ENCODE measurements around the gene TFB2M.

Gene TFB2M

GRCh38 chr1:246512230-246512629 lies 53.8 kb downstream of the TFB2M start:
- no peak for DNase-seq

GRCh38 chr1:246511203-246511602 lies 54.9 kb downstream of the TFB2M start:
- DNase-seq: no peak

- DNase-seq: no peak
Observed at GRCh38 chr1:246510147-246511030, 55.7 kb downstream of the TFB2M start.

- no peak for DNase-seq
Observed at GRCh38 chr1:246508897-246509688, 57.0 kb downstream of the TFB2M start.

- DNase-seq: peak; percentile 77
Observed at GRCh38 chr1:246506674-246507481, 59.2 kb downstream of the TFB2M start, which contains the start of gene SMYD3. Gene SMYD3, minus strand, starts transcription at chr1:246507279.

- DNase-seq: no peak
Observed at GRCh38 chr1:246506367-246506673, 59.7 kb downstream of the TFB2M start.

GRCh38 chr1:246503341-246503740 lies 62.7 kb downstream of the TFB2M start:
- no peak for DNase-seq

- DNase-seq: no peak
Observed at GRCh38 chr1:246497331-246497915, 68.6 kb downstream of the TFB2M start.

GRCh38 chr1:246492611-246493245 lies 73.3 kb downstream of the TFB2M start:
- DNase-seq: no peak

GRCh38 chr1:246491551-246492053 lies 74.5 kb downstream of the TFB2M start:
- no peak for DNase-seq

Data from activated T-cell treated with anti-CD3 and anti-CD28 coated beads, Interleukin-2, amount 50 U/mL, for 1 hour (primary cell).